Stimulated activated CD4-positive, alpha-beta T cell treated with anti-CD3 and anti-CD28 coated beads, TNF-alpha, amount 100 ng/mL, for 24 hours (primary cell): ENCODE measurements around the gene PGLYRP1.

Source experiments
- DNase-seq, 3 experiments: peaks; one replicate each; pipeline ENCODE4 v3.0.0-alpha.2; 2020; ENCODE audit warnings: low read depth in 3 of 3

Gene PGLYRP1

DNA sequence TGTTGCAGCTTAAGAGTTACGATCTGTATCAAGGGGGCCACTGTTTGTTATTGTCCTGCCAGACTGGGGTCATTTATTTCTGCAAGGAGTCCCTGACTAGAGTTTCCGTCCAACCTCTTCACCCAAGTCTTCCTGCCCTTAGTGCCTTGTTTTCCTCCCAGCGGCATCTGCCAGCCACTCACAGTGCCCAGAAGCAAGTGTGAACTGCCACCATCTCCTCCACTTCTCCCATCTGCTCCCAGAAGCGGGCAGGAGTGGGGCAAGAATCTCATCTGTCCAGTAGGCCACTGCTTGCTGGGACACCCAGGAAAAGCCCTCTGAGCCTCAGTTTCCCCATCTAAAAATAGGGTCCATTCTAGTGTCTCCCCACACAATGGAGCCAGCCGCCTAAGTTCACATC is 53.2 kb downstream of the PGLYRP1 start:
- no peak for DNase-seq
